ENCODE results near the gene DISP2. TPM values are rescaled to one million over a fixed set of nuclear protein-coding genes. Genes with fewer than 3 reads are reported as not detected.

Gene DISP2
- total RNA-seq, 4 donors from 2014 or later, result under 0.01 to 1.1 (median 0.12) TPM

GRCh38 chr15:40421246-40422157, 63.5 kb downstream of the DISP2 start:
- DNase-seq (ENCODE audit: low spot score), result peak; percentile 60

GRCh38 chr15:40424483-40425115, 66.6 kb downstream of the DISP2 start:
- DNase-seq (ENCODE audit: low spot score) (no peak), ATAC-seq (ENCODE audit: low FRiP score) (no peak)
- TF ChIP-seq CTCF (IDR thresholded peaks at IDR 0.05), result no peak

More at GRCh38 chr15:40421246-40422157, 63.5 kb downstream of the DISP2 start:
- peak; percentile 91 for ATAC-seq (ENCODE audit: low FRiP score)
- peak in 1 of 3 donors; percentile 97 for TF ChIP-seq CTCF (IDR thresholded peaks at IDR 0.05)

- DNase-seq (ENCODE audit: low spot score) (no peak), ATAC-seq (ENCODE audit: low FRiP score) (no peak)
- TF ChIP-seq CTCF (IDR thresholded peaks at IDR 0.05), result no peak
Measured at GRCh38 chr15:40425681-40426080, 67.7 kb downstream of the DISP2 start.

- no peak for TF ChIP-seq CTCF (IDR thresholded peaks at IDR 0.05)
- ATAC-seq (ENCODE audit: low FRiP score) (no peak), DNase-seq (ENCODE audit: low spot score) (no peak)
Measured at GRCh38 chr15:40427188-40427587, 69.2 kb downstream of the DISP2 start.

- ATAC-seq (ENCODE audit: low FRiP score) (no peak), DNase-seq (ENCODE audit: low spot score) (no peak)
- no peak for TF ChIP-seq CTCF (IDR thresholded peaks at IDR 0.05)
Measured at GRCh38 chr15:40428185-40428584, 70.2 kb downstream of the DISP2 start.

Other genes with a start within 250 kb of the DISP2 start
- gene BMF, start 249.3 kb upstream of the DISP2 start, total RNA-seq, result 1 to 10 TPM; 3.7 to 7.7 (median 5.3) TPM
- 1 to 10 TPM in 2 of 4 donors, under 1 TPM in 2; 0.37 to 7.4 (median 1.5) TPM for gene BUB1B, start 197.2 kb upstream of the DISP2 start, total RNA-seq
- 1 to 10 TPM in 1 of 4 donors, under 1 TPM in 1, not detected in 2; 0.72 to 1.5 TPM for gene PAK6, start 119.2 kb upstream of the DISP2 start, total RNA-seq
- gene ANKRD63, start 75.2 kb upstream of the DISP2 start, total RNA-seq, result not detected
- 10 to 100 TPM; 12.0 to 35.1 (median 25.0) TPM for gene PLCB2, start 50.3 kb upstream of the DISP2 start, total RNA-seq
- 10 to 100 TPM in 3 of 4 donors, 1 to 10 TPM in 1; 9.1 to 17.5 (median 12.2) TPM for gene INAFM2, start 34.5 kb upstream of the DISP2 start, total RNA-seq
- gene CCDC9B, start 17.3 kb upstream of the DISP2 start, total RNA-seq, result 1 to 10 TPM; 1.1 to 7.4 (median 4.5) TPM
- gene PHGR1, start 7.2 kb upstream of the DISP2 start, total RNA-seq, result not detected
- 10 to 100 TPM in 2 of 4 donors, 1 to 10 TPM in 2; 5.8 to 16.0 (median 11.9) TPM for gene KNSTRN, start 24.5 kb downstream of the DISP2 start, total RNA-seq
- 10 to 100 TPM; 45.0 to 63.5 (median 54.2) TPM for gene IVD, start 47.6 kb downstream of the DISP2 start, total RNA-seq
- gene BAHD1, start 82.7 kb downstream of the DISP2 start, total RNA-seq, result 10 to 100 TPM in 3 of 4 donors, 1 to 10 TPM in 1; 9.7 to 17.4 (median 11.4) TPM
- gene CHST14, start 112.8 kb downstream of the DISP2 start, total RNA-seq, result 10 to 100 TPM in 3 of 4 donors, 1 to 10 TPM in 1; 6.6 to 17.8 (median 10.1) TPM
- 10 to 100 TPM; 26.0 to 37.2 (median 33.4) TPM for gene CCDC32, start 206.8 kb downstream of the DISP2 start, total RNA-seq
- gene RPUSD2, start 211.1 kb downstream of the DISP2 start, total RNA-seq, result 1 to 10 TPM; 2.3 to 7.8 (median 4.5) TPM
- 1 to 10 TPM in 2 of 4 donors, under 1 TPM in 2; 0.19 to 3.5 (median 1.1) TPM for gene KNL1, start 236.0 kb downstream of the DISP2 start, total RNA-seq

Data from omental fat pad (tissue), 4 donors.